Islet of Langerhans (tissue), 1 donor: ENCODE results near the gene TNFRSF14.

Experiments
- FAIRE-seq: peaks from one replicate; lab custom pipeline; 2011; peaks lifted over from hg19 to GRCh38; lab: Jason Lieb, UNC

TNFRSF14 gene

GRCh38 chr1:2602866-2603520, 46.8 kb downstream of the TNFRSF14 start:
- no peak for FAIRE-seq

GRCh38 chr1:2603521-2604155, 47.5 kb downstream of the TNFRSF14 start:
- FAIRE-seq = no peak

GRCh38 chr1:2604156-2604843, 48.1 kb downstream of the TNFRSF14 start:
- no peak for FAIRE-seq

GRCh38 chr1:2604844-2605508, 48.8 kb downstream of the TNFRSF14 start:
- no peak for FAIRE-seq

- FAIRE-seq = no peak
Measured at GRCh38 chr1:2605509-2606395, 49.6 kb downstream of the TNFRSF14 start.

GRCh38 chr1:2606396-2606880, 50.3 kb downstream of the TNFRSF14 start:
- FAIRE-seq = no peak

- no peak for FAIRE-seq
Measured at GRCh38 chr1:2606881-2607621, 50.9 kb downstream of the TNFRSF14 start.

GRCh38 chr1:2607641-2608091, 51.5 kb downstream of the TNFRSF14 start:
- FAIRE-seq = no peak

GRCh38 chr1:2609319-2610035, 53.3 kb downstream of the TNFRSF14 start:
- no peak for FAIRE-seq

GRCh38 chr1:2610036-2610959, 54.1 kb downstream of the TNFRSF14 start:
- FAIRE-seq = no peak

- no peak for FAIRE-seq
Measured at GRCh38 chr1:2611031-2611501, 54.9 kb downstream of the TNFRSF14 start.

GRCh38 chr1:2611621-2612437, 55.7 kb downstream of the TNFRSF14 start:
- no peak for FAIRE-seq

- no peak for FAIRE-seq
Measured at GRCh38 chr1:2612591-2613365, 56.6 kb downstream of the TNFRSF14 start.
